Measurements from ENCODE around the gene NT5DC4. TPM values are rescaled to one million over a fixed set of nuclear protein-coding genes. Genes with fewer than 3 reads are reported as not detected.

NT5DC4 gene
- total RNA-seq, 1 experiment from 2014 or later: not detected

- H3K36me3 ChIP-seq (ENCODE audit: control insufficient read depth, insufficient read depth, low read length): no peaks in the 10 kb centered on the region
- H3K27me3 ChIP-seq (ENCODE audit: control insufficient read depth, insufficient read depth, low read length): no peaks in the 10 kb centered on the region; the same call in 1 of the 2 replicates
- ChIA-PET POLR2A (no interaction called here), CTCF (no interaction called here)
- BruUV-seq (replicated peaks): no TSS peak
- ATAC-seq: no peak
- no peaks in the 10 kb centered on the region for H3K4me1 ChIP-seq (ENCODE audit: control insufficient read depth, insufficient read depth, low read length)
- H3K27ac ChIP-seq (ENCODE audit: low read length): no peak overlapping the region
- TF ChIP-seq TCF7L2 (IDR thresholded peaks at IDR 0.05; ENCODE audit: low read depth, low read length) (no peak), SIN3A (IDR thresholded peaks at IDR 0.05; ENCODE audit: borderline replicate concordance, insufficient read depth, low read depth, low read length) (no peak), CTCF (IDR thresholded peaks at IDR 0.05) (no peak), REST (IDR thresholded peaks at IDR 0.05; ENCODE audit: insufficient read depth in 1 of 2, low read depth in 2 of 2, low read length in 1 of 2) (no peak), POLR2AphosphoS5 (IDR thresholded peaks at IDR 0.05; ENCODE audit: low read depth, low read length) (no peak)
- no peaks in the 10 kb centered on the region for H3K9me3 ChIP-seq (ENCODE audit: control insufficient read depth, insufficient read depth, low read depth, low read length)
- intact Hi-C loops (cut with micrococcal nuclease; ENCODE audit: unreplicated experiment) (no loop called here), in situ Hi-C loops (cut with HindIII; ENCODE audit: low pct_unique_long_range_greater_than_20kb, low sequenced_read_pairs) (no loop called here)
- DNase-seq (ENCODE audit: low read depth, low spot score): no peak
- H3K4me3 ChIP-seq (ENCODE audit: low read depth in 2 of 2, low read length in 2 of 2): no peak overlapping the region
Observed at GRCh38 chr2:112782234-112782799, 61.5 kb downstream of the NT5DC4 start.

GRCh38 chr2:112783187-112783714 is 62.4 kb downstream of the NT5DC4 start:
- H3K4me3 ChIP-seq (ENCODE audit: low read depth in 2 of 2, low read length in 2 of 2): no peak overlapping the region
- in situ Hi-C loops (cut with HindIII; ENCODE audit: low pct_unique_long_range_greater_than_20kb, low sequenced_read_pairs) (no loop called here), intact Hi-C loops (cut with micrococcal nuclease; ENCODE audit: unreplicated experiment) (no loop called here)
- no peaks in the 10 kb centered on the region; the same call in 1 of the 2 replicates for H3K27me3 ChIP-seq (ENCODE audit: control insufficient read depth, insufficient read depth, low read length)
- BruUV-seq (replicated peaks): no TSS peak
- CTCF ChIA-PET: no interaction called here
- no peaks in the 10 kb centered on the region for H3K9me3 ChIP-seq (ENCODE audit: control insufficient read depth, insufficient read depth, low read depth, low read length)
- no peak for DNase-seq (ENCODE audit: low read depth, low spot score)
- H3K27ac ChIP-seq (ENCODE audit: low read length): no peak overlapping the region
- POLR2A ChIA-PET: no interaction called here
- H3K36me3 ChIP-seq (ENCODE audit: control insufficient read depth, insufficient read depth, low read length): no peaks in the 10 kb centered on the region
- no peaks in the 10 kb centered on the region for H3K4me1 ChIP-seq (ENCODE audit: control insufficient read depth, insufficient read depth, low read length)
- no peak for TF ChIP-seq POLR2AphosphoS5 (IDR thresholded peaks at IDR 0.05; ENCODE audit: low read depth, low read length)
- no peak for TF ChIP-seq REST (IDR thresholded peaks at IDR 0.05; ENCODE audit: insufficient read depth in 1 of 2, low read depth in 2 of 2, low read length in 1 of 2)
- no peak for TF ChIP-seq SIN3A (IDR thresholded peaks at IDR 0.05; ENCODE audit: borderline replicate concordance, insufficient read depth, low read depth, low read length)
- no peak for TF ChIP-seq TCF7L2 (IDR thresholded peaks at IDR 0.05; ENCODE audit: low read depth, low read length)
- TF ChIP-seq CTCF (IDR thresholded peaks at IDR 0.05): no peak
- ATAC-seq: no peak

Data from Panc1 (cell line).